H9 (cell line): ENCODE data around the gene FHOD1. TPM values are rescaled to one million over a fixed set of nuclear protein-coding genes. Genes with fewer than 3 reads are reported as not detected.

ENCODE experiments used
- DNase-seq: peaks from one replicate; pipeline ENCODE4 v3.0.0-alpha.2; 2017
- H2AFZ ChIP-seq: one replicate; pipeline ENCODE4 v1.6.1; 2013; ENCODE audit warnings: mild to moderate bottlenecking, low read length, control low read depth, moderate library complexity
- H2AK5ac ChIP-seq: 2 replicates; pipeline ENCODE4 v1.6.1; 2013; ENCODE audit warnings: low read length, control low read depth, mixed read lengths; ENCODE audit not compliant: insufficient read length
- H2BK120ac ChIP-seq: one replicate; pipeline ENCODE4 v1.6.1; 2013; ENCODE audit warnings: low read depth, mild to moderate bottlenecking, low read length, control low read depth, inconsistent platforms; ENCODE audit not compliant: poor library complexity, severe bottlenecking
- H2BK12ac ChIP-seq: 2 replicates; pipeline ENCODE4 v1.6.1; 2013; ENCODE audit warnings: low read length, control low read depth, mixed read lengths, low read depth; ENCODE audit not compliant: insufficient read length
- H2BK15ac ChIP-seq: 2 replicates; pipeline ENCODE4 v1.6.1; 2013; ENCODE audit warnings: low read depth, low read length, control low read depth
- H2BK20ac ChIP-seq: one replicate; pipeline ENCODE4 v1.6.1; 2013; ENCODE audit warnings: low read depth, mild to moderate bottlenecking, low read length, control low read depth, inconsistent platforms; ENCODE audit not compliant: poor library complexity, severe bottlenecking
- H2BK5ac ChIP-seq: 2 replicates; pipeline ENCODE4 v1.6.1; 2013; ENCODE audit warnings: low read length, control low read depth, mixed read lengths; ENCODE audit not compliant: insufficient read length
- H3K14ac ChIP-seq: 2 replicates; pipeline ENCODE4 v1.6.1; 2013; ENCODE audit warnings: low read length, control low read depth; ENCODE audit not compliant: insufficient read depth
- H3K18ac ChIP-seq: 2 replicates; pipeline ENCODE4 v1.6.1; 2013; ENCODE audit warnings: low read depth, mild to moderate bottlenecking, mixed read lengths, low read length, control low read depth; ENCODE audit not compliant: insufficient read length
- H3K23ac ChIP-seq: 2 replicates; pipeline ENCODE4 v1.6.1; 2013; ENCODE audit warnings: low read length, control low read depth, mixed read lengths, low read depth; ENCODE audit not compliant: insufficient read length
- H3K23me2 ChIP-seq: 2 replicates; pipeline ENCODE4 v1.6.1; 2013; ENCODE audit warnings: low read depth, mild to moderate bottlenecking, mixed read lengths, low read length, control low read depth; ENCODE audit not compliant: insufficient read length, poor library complexity, severe bottlenecking
- H3K27ac ChIP-seq: 2 replicates; pipeline ENCODE4 v1.5.1; 2013; ENCODE audit warnings: low read length, control low read depth, mixed read lengths, low read depth; ENCODE audit not compliant: insufficient read length
- H3K27me3 ChIP-seq: 2 replicates; pipeline ENCODE4 v1.6.1; 2013; ENCODE audit warnings: low read length, control low read depth, inconsistent platforms; ENCODE audit not compliant: insufficient read depth
- H3K4ac ChIP-seq: 2 replicates; pipeline ENCODE4 v1.6.1; 2013; ENCODE audit warnings: low read depth, mild to moderate bottlenecking, control low read depth, inconsistent platforms, low read length, moderate library complexity
- H3K4me1 ChIP-seq: 2 replicates; pipeline ENCODE4 v1.6.1; 2013; ENCODE audit warnings: low read length, control low read depth, inconsistent platforms; ENCODE audit not compliant: insufficient read depth
- H3K4me2 ChIP-seq: 2 replicates; pipeline ENCODE4 v1.6.1; 2013; ENCODE audit warnings: low read length, control low read depth, mixed read lengths; ENCODE audit not compliant: insufficient read length, insufficient read depth
- H3K56ac ChIP-seq: 2 replicates; pipeline ENCODE4 v1.6.1; 2013; ENCODE audit warnings: low read depth, mild to moderate bottlenecking, mixed read lengths, low read length, control low read depth; ENCODE audit not compliant: insufficient read length
- H3K79me1 ChIP-seq: 2 replicates; pipeline ENCODE4 v1.6.1; 2013; ENCODE audit warnings: low read depth, mild to moderate bottlenecking, moderate library complexity, low read length, control low read depth, inconsistent platforms; ENCODE audit not compliant: insufficient read depth, poor library complexity, severe bottlenecking
- H3K79me2 ChIP-seq: 2 replicates; pipeline ENCODE4 v1.6.1; 2013; ENCODE audit warnings: low read length, control low read depth, inconsistent platforms; ENCODE audit not compliant: insufficient read depth
- H3K9ac ChIP-seq: 2 replicates; pipeline ENCODE4 v1.6.1; 2013; ENCODE audit warnings: low read length, control low read depth, mixed read lengths; ENCODE audit not compliant: insufficient read length; ENCODE audit errors: extremely low read depth
- H3K9me3 ChIP-seq: one replicate; pipeline ENCODE4 v1.6.1; 2013; ENCODE audit warnings: low read depth, low read length, inconsistent platforms; ENCODE audit not compliant: control insufficient read depth
- H3T11ph ChIP-seq: one replicate; pipeline ENCODE4 v1.6.1; 2013; ENCODE audit warnings: mild to moderate bottlenecking, low read length, control low read depth, inconsistent platforms
- H4K20me1 ChIP-seq: one replicate; pipeline ENCODE4 v1.6.1; 2013; ENCODE audit not compliant: control insufficient read depth, insufficient read length, insufficient read depth
- H4K5ac ChIP-seq: 2 replicates; pipeline ENCODE4 v1.6.1; 2013; ENCODE audit warnings: low read depth, mild to moderate bottlenecking, mixed read lengths, low read length, control low read depth; ENCODE audit not compliant: insufficient read length
- H4K8ac ChIP-seq: replicated peaks from 2 replicates; pipeline ENCODE4 v1.6.1; 2013; ENCODE audit warnings: low read length, control low read depth, mixed read lengths, low read depth; ENCODE audit not compliant: insufficient read length
- H4K91ac ChIP-seq: 2 replicates; pipeline ENCODE4 v1.6.1; 2013; ENCODE audit warnings: low read depth, mild to moderate bottlenecking, moderate library complexity, mixed read lengths, low read length, control low read depth; ENCODE audit not compliant: insufficient read length
- H3K27ac Mint-ChIP-seq, 3 experiments: 2 replicates in 2 of 3; 3 replicates in 1 of 3; pipeline ENCODE4 v1.8.0; 2020 to 2021; ENCODE audit warnings: mixed read lengths in 3 of 3, mild to moderate bottlenecking in 1 of 3, moderate library complexity in 1 of 3
- H3K27me3 Mint-ChIP-seq: 2 replicates; pipeline ENCODE4 v1.8.0; 2021; ENCODE audit warnings: low read depth, mild to moderate bottlenecking, moderate library complexity, mixed read lengths
- H3K36me3 Mint-ChIP-seq, 3 experiments: 2 replicates in 2 of 3; 3 replicates in 1 of 3; pipeline ENCODE4 v1.8.0; 2020 to 2021; ENCODE audit warnings: low read depth in 3 of 3, mixed read lengths in 3 of 3; ENCODE audit not compliant: insufficient read depth in 1 of 3
- H3K4me1 Mint-ChIP-seq, 2 experiments: 2 replicates each; pipeline ENCODE4 v1.8.0; 2020; ENCODE audit warnings: mixed read lengths in 2 of 2
- H3K4me3 Mint-ChIP-seq, 2 experiments: 2 replicates in 1 of 2; 3 replicates in 1 of 2; pipeline ENCODE4 v1.8.0; 2020 to 2021; ENCODE audit warnings: mild to moderate bottlenecking in 2 of 2, mixed read lengths in 2 of 2, moderate library complexity in 1 of 2
- H3K9me3 Mint-ChIP-seq, 2 experiments: 2 replicates in 1 of 2; 3 replicates in 1 of 2; pipeline ENCODE4 v1.8.0; 2020; ENCODE audit warnings: mild to moderate bottlenecking in 2 of 2, mixed read lengths in 2 of 2, moderate library complexity in 1 of 2
- WGBS: extraction: QIAGEN DNeasy Blood & Tissue Kit; methylation state at CpG from one replicate; pipeline ENCODE4 v1.1.7; 2013; ENCODE audit warnings: missing lambda C conversion rate, low lambda C conversion rate, mixed read lengths; ENCODE audit not compliant: insufficient read length; ENCODE audit errors: extremely low coverage; 5-methylcytosine and 5-hydroxymethylcytosine counted together
- total RNA-seq: library from RNA; stranded (reverse); gene quantifications from 2 replicates; pipeline ENCODE4 v1.2.1, GENCODE V29; 2021
- TF ChIP-seq, protein P1 (sequence below): fragments of 200-600 bp; sonication (generic); conservative IDR thresholded peaks from 3 replicates; pipeline ENCODE4 v1.8.0; 2021; ENCODE audit warnings: antibody characterized with exemption, mild to moderate bottlenecking

FHOD1 gene
- total RNA-seq, 1 experiment from 2014 or later: 67.0 TPM

DNA sequence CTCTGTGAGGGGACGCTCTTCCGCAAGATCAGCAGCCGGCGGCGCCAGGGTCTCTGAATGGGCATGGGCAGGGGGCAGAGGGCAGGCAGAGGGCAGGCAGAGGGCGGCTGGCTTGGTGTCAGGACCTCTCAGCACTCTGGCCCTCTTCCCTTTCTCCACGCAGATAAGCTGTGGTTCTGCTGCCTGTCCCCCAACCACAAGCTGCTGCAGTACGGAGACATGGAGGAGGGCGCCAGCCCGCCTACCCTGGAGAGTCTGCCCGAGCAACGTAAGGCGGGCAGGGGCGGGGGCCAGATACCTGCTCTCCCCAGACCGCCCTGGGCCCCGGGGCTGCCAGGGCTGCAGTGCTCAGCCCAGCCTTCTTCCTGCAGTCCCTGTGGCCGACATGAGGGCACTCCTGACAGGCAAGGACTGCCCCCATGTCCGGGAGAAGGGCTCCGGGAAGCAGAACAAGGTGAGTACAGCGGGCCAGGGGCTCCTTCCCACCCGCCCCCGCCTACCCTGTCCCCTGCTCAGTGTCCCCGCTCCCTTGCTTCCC is 44.3 kb downstream of the FHOD1 start:
- H4K5ac ChIP-seq: no peak overlapping the region
- no peak overlapping the region for H3T11ph ChIP-seq
- Mint-ChIP-seq H3K9me3 (no peaks in the 10 kb centered on the region), H3K4me1 (peaks cover 19 to 21% of the 10 kb centered on the region in 2 experiments), H3K27ac (no peak overlapping the region), H3K4me3 (no peak overlapping the region), H3K27me3 (0 out of 2 replicates have a peak, but pooled peaks cover 3% of the 10 kb centered on the region), H3K36me3 (peaks cover 4 to 30% (median 7%) of the 10 kb centered on the region in 3 experiments; a peak in 5 of 7 replicates)
- no peak overlapping the region for H2BK12ac ChIP-seq
- no peak overlapping the region for H2BK20ac ChIP-seq
- no peak overlapping the region for H3K14ac ChIP-seq
- no peak overlapping the region for H3K9ac ChIP-seq
- no peaks in the 10 kb centered on the region for H3K79me1 ChIP-seq
- H2AK5ac ChIP-seq: no peak overlapping the region
- H3K79me2 ChIP-seq: no peaks in the 10 kb centered on the region
- no peak overlapping the region for H3K4me2 ChIP-seq
- no peak overlapping the region for H2BK15ac ChIP-seq
- no peak overlapping the region for H2BK5ac ChIP-seq
- H2BK120ac ChIP-seq: no peak overlapping the region
- no peak overlapping the region for H3K18ac ChIP-seq
- DNase-seq: no peak
- no CpG with 5 or more reads among the region's 23 CpGs for WGBS
- H4K20me1 ChIP-seq: no peaks in the 10 kb centered on the region
- no peaks in the 10 kb centered on the region for H3K9me3 ChIP-seq
- H3K56ac ChIP-seq: no peak overlapping the region
- no peak overlapping the region for H4K8ac ChIP-seq
- no peak overlapping the region for H2AFZ ChIP-seq
- no peak overlapping the region for H3K27ac ChIP-seq
- no peaks in the 10 kb centered on the region for H3K4me1 ChIP-seq
- TF ChIP-seq, protein P1, sequence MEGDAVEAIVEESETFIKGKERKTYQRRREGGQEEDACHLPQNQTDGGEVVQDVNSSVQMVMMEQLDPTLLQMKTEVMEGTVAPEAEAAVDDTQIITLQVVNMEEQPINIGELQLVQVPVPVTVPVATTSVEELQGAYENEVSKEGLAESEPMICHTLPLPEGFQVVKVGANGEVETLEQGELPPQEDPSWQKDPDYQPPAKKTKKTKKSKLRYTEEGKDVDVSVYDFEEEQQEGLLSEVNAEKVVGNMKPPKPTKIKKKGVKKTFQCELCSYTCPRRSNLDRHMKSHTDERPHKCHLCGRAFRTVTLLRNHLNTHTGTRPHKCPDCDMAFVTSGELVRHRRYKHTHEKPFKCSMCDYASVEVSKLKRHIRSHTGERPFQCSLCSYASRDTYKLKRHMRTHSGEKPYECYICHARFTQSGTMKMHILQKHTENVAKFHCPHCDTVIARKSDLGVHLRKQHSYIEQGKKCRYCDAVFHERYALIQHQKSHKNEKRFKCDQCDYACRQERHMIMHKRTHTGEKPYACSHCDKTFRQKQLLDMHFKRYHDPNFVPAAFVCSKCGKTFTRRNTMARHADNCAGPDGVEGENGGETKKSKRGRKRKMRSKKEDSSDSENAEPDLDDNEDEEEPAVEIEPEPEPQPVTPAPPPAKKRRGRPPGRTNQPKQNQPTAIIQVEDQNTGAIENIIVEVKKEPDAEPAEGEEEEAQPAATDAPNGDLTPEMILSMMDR: no peak
- H3K23ac ChIP-seq: no peak overlapping the region
- no peak overlapping the region for H4K91ac ChIP-seq
- no peaks in the 10 kb centered on the region for H3K23me2 ChIP-seq
- no peak overlapping the region for H3K4ac ChIP-seq
- no peaks in the 10 kb centered on the region for H3K27me3 ChIP-seq
